ENCODE results near the gene FBRSL1.
A peak's percentile ranks its signal among the peaks of the same experiment; 100 is the strongest.

Gene FBRSL1

DNA sequence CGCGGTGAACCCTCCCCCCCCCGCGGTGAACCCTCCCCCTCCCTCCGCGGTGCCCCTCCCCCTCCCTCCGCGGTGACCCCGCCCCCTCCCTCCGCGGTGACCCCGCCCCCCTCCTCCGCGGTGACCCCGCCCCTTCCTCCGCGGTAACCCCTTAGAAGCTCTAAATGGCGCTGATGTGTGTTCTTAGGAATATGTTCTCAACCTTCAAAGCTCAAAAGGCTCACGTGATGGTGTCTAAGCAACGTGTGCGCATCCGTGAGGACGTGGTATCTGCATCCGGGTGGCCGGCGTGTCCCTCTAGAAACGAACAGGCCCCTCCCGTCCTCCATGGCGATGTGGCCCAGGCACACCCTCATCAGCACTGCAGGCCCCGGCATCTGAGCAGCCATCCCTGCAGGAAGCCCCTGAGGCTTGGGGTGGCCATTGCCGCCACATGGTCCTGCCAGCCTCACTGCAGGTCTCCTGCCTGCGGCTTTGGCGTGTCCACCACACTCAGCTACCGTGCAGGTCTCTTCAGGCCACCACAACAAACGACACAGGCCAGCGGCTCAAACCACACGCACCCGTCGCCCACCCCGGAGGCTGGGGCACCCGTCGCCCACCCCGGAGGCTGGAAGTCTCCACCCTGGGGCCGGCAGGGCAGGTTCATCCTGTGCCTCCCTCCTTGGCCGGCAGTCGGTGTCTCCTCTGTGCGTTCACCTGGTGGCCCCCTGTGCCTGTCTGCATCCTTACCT, 14.5 kb upstream of the FBRSL1 start:
- no peak for TF ChIP-seq CTCF (IDR thresholded peaks at IDR 0.05; ENCODE audit: low read depth, low read length)
- no peak overlapping the region for H3K4me3 ChIP-seq (ENCODE audit: low read depth, low read length)

DNA sequence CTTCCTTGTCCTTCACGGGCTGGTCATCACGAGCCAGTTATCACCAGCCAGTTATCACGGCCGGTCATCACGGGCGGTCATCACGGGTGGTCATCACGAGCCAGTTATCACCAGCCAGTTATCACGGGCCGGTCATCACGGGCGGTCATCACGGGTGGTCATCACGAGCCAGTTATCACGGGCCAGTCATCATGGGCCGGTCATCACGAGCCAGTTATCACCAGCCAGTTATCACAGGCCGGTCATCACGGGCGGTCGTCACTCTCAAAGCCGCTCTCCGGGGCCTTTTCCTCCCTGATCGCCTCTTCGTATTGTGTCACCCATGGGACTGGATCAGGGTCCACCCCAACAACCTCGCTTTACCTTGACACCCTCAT, 13.9 kb upstream of the FBRSL1 start:
- no peak overlapping the region for H3K4me3 ChIP-seq (ENCODE audit: low read depth, low read length)
- TF ChIP-seq CTCF (IDR thresholded peaks at IDR 0.05; ENCODE audit: low read depth, low read length) = no peak

DNA sequence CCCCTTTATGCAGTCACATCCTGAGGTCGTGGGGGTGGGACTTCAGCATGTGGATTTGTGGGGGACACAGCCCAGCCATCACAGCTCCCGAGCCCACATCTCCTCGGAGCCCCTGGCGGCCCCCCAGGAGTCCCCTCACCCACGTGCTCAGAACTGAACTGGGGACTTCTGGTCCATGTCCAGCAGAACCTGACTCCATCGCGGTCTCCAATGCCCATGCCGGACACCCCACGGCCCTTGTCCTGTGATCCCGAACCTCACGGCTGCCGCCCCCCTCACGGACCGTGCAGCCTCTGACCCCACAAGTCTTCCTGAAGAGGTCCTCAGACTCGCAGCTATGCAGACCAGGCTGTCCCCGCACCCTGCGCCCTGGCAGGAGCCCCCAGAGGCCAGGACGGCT, 13.5 kb upstream of the FBRSL1 start:
- H3K4me3 ChIP-seq (ENCODE audit: low read depth, low read length) = no peak overlapping the region
- no peak for TF ChIP-seq CTCF (IDR thresholded peaks at IDR 0.05; ENCODE audit: low read depth, low read length)

DNA sequence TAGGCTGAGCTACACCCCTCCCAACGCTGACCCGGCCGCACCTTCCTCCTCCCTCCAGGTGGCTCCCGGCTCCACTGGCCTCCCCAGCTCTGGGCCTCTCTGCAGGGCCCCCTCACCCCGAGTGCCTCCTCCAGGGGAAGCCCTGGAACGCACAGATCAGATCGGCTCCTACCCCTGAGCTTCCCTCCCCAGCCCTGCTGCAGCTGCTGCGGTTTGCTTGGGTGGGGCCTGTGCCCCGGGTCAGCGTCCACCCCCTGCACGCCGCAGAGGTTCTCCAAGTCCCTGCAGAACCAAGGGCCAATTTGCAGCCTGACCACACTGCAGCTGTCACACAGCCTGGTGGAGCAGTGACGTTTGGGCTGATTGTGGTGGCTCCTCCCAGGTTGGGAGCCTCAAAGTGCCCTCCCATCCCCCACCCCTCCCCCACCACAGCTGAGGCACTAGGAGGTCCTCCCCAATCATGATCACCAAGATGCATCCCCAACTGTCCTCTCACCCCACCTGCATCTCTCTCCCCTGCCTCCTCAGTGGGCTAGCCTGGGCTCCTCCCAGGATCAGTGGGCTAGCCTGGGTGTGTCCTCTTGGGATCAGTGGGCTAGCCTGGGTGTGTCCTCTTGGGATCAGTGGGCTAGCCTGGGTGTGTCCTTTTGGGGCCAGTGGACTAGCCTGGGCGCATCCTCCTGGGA, 12.8 kb upstream of the FBRSL1 start:
- no peak for TF ChIP-seq CTCF (IDR thresholded peaks at IDR 0.05; ENCODE audit: low read depth, low read length)

GRCh38 chr12:132477703-132478432, 12.1 kb upstream of the FBRSL1 start:
- TF ChIP-seq CTCF (IDR thresholded peaks at IDR 0.05; ENCODE audit: low read depth, low read length) = no peak
- H3K4me3 ChIP-seq (ENCODE audit: low read depth, low read length) = no peak overlapping the region

More for the DNA sequence above, 12.8 kb upstream of the FBRSL1 start:
- H3K4me3 ChIP-seq (ENCODE audit: low read depth, low read length) = no peak overlapping the region

GRCh38 chr12:132478433-132478803, 11.5 kb upstream of the FBRSL1 start:
- no peak for TF ChIP-seq CTCF (IDR thresholded peaks at IDR 0.05; ENCODE audit: low read depth, low read length)

GRCh38 chr12:132478845-132479244, 11.1 kb upstream of the FBRSL1 start:
- TF ChIP-seq CTCF (IDR thresholded peaks at IDR 0.05; ENCODE audit: low read depth, low read length) = 0 out of 2 replicates have a peak, but pooled peaks have one; percentile 4

More at GRCh38 chr12:132478433-132478803, 11.5 kb upstream of the FBRSL1 start:
- H3K4me3 ChIP-seq (ENCODE audit: low read depth, low read length) = no peak overlapping the region

More at GRCh38 chr12:132478845-132479244, 11.1 kb upstream of the FBRSL1 start:
- H3K4me3 ChIP-seq (ENCODE audit: low read depth, low read length) = no peak overlapping the region

Measured in WI38 (cell line).